GM12875 (cell line): Measurements from ENCODE around the gene HOXC4.
A peak's percentile ranks its signal among the peaks of the same experiment; 100 is the strongest.
"Not testable (repeated sequence)": the region's sequence is repeated elsewhere in the genome, so short reads cannot be mapped to it uniquely, and the experiment has no call there.

Source experiments
- H3K4me3 ChIP-seq: one replicate; pipeline ENCODE4 v1.5.1; 2011; ENCODE audit warnings: low read depth, low read length, control low read depth
- TF ChIP-seq, protein P1 (sequence below): IDR thresholded peaks from 2 replicates; pipeline ENCODE4 v1.5.1; 2011; ENCODE audit warnings: low read depth, mild to moderate bottlenecking, control low read depth, inconsistent platforms, low read length, moderate library complexity, borderline replicate concordance; ENCODE audit not compliant: insufficient read depth

HOXC4 gene

DNA sequence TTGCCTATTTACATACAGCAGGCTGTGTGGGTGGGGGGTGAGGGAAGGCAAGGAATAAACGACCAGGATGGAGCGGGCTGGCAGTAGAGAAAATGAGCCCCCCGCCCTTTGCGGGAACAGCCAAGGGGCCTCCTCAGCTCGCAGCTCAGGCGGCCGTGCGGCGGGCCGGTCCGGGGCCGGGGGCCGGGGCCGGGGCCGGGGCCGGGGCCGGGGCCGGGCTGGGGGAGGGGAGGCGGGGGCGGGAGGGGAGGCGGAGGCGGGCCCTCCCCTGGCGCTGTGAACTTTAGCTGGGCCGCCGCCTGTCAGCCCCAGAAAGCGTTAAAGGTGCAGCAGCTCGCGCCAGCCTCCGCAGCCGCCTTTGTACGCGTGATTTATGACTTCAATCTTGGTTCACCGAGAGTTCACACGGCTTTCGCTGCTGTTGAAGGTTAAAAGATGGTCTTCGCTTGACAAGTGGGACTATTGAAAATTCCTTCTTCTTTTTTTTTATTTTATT lies 28.8 kb downstream of the HOXC4 start:
- peak overlapping the region; percentile 29 for H3K4me3 ChIP-seq
- TF ChIP-seq, protein P1, sequence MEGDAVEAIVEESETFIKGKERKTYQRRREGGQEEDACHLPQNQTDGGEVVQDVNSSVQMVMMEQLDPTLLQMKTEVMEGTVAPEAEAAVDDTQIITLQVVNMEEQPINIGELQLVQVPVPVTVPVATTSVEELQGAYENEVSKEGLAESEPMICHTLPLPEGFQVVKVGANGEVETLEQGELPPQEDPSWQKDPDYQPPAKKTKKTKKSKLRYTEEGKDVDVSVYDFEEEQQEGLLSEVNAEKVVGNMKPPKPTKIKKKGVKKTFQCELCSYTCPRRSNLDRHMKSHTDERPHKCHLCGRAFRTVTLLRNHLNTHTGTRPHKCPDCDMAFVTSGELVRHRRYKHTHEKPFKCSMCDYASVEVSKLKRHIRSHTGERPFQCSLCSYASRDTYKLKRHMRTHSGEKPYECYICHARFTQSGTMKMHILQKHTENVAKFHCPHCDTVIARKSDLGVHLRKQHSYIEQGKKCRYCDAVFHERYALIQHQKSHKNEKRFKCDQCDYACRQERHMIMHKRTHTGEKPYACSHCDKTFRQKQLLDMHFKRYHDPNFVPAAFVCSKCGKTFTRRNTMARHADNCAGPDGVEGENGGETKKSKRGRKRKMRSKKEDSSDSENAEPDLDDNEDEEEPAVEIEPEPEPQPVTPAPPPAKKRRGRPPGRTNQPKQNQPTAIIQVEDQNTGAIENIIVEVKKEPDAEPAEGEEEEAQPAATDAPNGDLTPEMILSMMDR = no peak

DNA sequence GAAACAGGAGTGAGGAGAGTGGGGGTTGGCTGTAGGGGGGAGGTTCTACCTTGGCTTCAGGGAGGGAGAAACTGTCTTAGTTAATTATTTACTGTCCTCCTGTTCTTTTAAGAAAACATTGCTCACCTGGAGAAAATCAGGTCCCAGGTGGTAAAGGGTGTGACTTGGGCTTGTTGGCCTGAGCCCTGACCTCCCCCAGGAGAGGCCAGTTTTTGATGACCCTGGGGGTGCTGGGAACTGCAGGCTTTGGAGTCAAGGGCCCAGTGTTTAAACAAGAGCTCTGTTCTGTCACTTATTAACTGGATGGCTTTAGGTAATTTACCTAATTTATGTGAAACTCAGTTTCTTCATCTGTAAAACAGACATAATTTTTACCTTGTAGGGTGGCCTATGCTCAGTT lies 34.4 kb downstream of the HOXC4 start:
- not testable (repeated sequence) for H3K4me3 ChIP-seq

DNA sequence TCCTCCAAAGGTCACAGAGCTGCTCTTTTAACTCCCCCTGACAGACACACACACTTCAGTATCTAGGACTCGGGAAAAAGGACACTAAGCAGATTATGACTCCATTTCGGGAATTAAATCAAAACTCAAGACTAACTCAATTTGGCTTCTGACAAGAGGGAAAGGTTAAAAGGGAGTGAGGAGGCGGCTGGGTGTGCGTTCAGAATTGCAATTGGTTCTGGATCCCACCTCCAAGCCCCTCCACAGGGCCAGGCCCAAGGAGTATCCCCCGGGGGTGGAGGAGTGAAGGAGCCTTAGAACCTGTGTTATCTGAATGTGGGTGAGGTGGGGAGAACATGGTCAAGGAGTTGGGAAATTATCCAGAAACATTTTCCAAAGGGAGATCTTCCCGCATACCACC lies 35.8 kb downstream of the HOXC4 start:
- not testable (repeated sequence) for H3K4me3 ChIP-seq

DNA sequence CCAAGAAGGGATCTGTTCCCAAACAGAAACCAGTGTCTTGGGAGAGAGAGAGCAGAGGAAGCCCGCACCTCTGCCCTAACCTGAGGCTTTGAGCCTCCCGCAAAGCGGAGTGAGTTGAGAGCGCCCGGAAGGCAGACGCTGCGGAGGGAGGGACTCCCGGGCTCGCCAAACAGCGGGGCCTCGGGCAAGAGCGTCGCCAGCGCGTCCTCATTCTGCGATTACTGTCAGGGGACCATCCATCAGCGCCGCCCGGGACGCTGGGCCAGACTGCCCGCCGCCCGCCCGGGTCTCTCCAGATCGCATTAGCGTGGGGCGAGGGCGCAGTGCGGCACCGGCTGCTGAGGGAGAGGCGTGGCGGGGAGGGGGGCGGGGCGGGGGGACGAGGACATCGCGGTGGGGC lies 36.7 kb downstream of the HOXC4 start:
- H3K4me3 ChIP-seq = not testable (repeated sequence)

DNA sequence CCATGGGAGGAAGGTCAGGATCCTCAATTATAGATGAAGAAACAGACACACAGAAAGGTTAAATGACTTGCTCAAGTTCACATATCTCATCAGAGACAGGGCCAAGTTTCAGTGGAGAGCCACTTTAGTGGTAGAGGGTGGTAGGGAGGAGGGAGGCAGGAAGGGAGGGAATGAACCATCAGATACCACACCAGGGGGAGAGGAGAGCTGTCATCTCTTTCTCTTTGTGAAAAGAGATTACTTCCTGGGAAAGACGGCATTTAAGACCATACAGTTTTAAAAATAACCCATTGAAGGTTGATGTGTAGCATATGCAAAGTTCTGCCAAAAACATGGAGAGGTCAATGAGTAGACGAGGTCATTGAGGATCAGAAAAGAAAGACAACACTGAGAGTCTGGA lies 39.3 kb downstream of the HOXC4 start:
- not testable (repeated sequence) for H3K4me3 ChIP-seq

DNA sequence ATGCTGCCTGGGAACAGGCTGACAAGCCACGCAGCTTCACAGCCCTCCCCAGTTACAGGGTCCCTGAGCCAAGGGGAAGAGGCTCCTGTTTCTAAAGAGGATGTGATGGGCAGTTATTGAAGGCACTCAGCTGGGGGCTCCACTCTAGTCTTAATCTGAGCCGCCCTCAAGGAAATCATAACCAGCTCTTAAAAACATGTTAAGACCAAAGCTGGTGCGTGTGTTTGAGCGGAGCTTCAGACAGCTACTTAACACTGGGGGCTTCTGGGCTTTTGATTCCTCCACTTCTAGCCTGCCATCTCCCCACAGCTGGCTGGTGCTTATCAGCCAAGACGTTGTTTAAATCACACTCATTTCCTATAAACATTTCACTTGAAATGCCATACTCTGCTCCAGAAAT lies 42.3 kb downstream of the HOXC4 start:
- not testable (repeated sequence) for H3K4me3 ChIP-seq

DNA sequence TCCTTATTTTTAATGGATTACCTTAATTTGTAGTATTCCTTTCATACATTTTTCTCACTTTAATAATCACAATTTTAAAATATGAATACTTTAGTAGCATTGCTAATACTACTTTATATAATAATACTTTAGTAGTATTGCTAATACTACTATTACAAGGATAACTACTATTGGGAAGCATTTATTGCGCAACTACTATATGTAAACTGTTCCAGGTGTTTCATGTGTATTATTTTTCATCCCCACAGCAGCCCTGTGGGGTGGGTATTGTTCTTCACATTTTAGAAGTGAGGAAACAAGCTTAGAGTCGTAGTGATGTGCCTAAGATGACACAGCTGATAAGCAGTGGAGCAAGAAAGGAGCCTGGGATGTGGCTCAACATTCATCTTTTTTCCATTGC lies 45.0 kb downstream of the HOXC4 start:
- H3K4me3 ChIP-seq = not testable (repeated sequence)

DNA sequence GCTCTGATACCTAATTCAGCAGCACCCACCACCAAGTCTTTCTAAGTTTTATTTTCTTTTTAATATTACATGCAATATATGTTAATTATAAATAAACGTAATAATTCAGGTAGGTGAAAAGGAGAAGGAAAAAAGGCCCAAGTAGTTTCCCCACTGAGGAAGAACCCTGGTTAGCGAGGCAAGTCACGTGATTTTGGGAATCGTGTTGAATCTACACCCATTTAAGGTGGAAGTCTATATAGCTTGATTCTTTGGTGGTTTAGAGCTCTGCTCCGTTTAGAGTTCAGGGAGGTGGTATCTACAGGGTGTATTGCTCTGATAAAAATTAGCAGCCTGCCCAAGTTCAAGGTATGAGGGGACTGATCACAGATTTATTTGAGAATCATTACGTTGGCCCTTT lies 47.0 kb downstream of the HOXC4 start:
- not testable (repeated sequence) for H3K4me3 ChIP-seq

DNA sequence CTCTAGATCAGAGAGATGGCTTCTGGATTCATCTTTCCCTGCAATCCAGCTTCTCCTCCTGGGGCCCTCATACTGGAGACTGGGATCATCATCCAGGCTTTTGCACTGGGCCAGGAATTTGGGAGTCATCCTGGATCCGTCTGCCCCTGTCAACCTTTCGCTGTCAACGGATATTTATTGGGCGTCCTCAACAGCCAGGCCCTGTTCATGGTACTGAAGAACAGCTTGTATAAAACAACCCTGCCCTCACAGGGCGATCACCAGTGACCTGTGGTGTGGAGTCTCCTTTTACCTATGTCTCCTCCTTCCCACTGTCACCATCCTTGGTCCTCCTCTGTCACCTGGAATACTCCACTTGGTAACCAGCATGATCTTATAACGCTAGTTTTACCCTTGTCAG lies 48.6 kb downstream of the HOXC4 start:
- not testable (repeated sequence) for H3K4me3 ChIP-seq

DNA sequence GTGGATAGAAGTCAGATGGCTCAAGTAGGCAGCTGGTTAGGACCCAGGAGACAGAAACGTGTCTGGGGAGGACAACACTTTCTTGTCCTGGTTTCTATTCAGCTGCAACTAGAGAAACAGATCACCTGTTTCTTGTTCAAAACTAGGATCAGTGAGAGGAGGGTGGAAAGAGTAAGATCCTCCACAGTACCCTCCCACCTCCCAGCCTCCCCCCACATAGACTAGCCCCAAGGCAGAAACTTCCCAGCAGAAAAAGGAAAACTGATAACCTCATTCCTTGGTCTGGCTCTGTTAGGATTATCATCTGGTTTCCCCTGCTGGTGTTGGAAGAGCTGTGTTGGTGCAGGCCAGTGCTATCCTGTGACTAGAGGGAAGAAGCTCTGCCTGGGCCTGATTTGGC lies 50.2 kb downstream of the HOXC4 start:
- H3K4me3 ChIP-seq = not testable (repeated sequence)
